ENCODE results near the gene UBA6.
"Not testable (repeated sequence)": the region's sequence is repeated elsewhere in the genome, so short reads cannot be mapped to it uniquely, and the experiment has no call there.

The UBA6 gene

GRCh38 chr4:67700738-67701516 lies at the start of gene UBA6:
UBA6 (minus strand) TSS chr4:67701155; CDS start chr4:67701119, 36 bp downstream.
- Histone ChIP-seq H3K9me3 (ENCODE audit: control insufficient read depth, insufficient read depth, low read length) (no peaks in the 10 kb centered on the region), H3K9ac (ENCODE audit: low read depth, low read length) (peak within 1 kb of the TSS; percentile 98), H3K4me1 (ENCODE audit: insufficient read depth, low read length) (peaks cover 4% of the 10 kb centered on the region; the same call in 1 of the 2 replicates), H3K36me3 (ENCODE audit: insufficient read depth, low read length) (peaks cover 3% of the 10 kb centered on the region; the same call in 1 of the 2 replicates)

- Histone ChIP-seq H3K36me3 (ENCODE audit: insufficient read depth, low read length) (no peaks in the 10 kb centered on the region), H3K4me1 (ENCODE audit: insufficient read depth, low read length) (peaks cover 8% of the 10 kb centered on the region; the same call in 1 of the 2 replicates), H3K9me3 (ENCODE audit: control insufficient read depth, insufficient read depth, low read length) (no peaks in the 10 kb centered on the region)
Measured at GRCh38 chr4:67750691-67751090, 49.7 kb upstream of the UBA6 start.

DNA sequence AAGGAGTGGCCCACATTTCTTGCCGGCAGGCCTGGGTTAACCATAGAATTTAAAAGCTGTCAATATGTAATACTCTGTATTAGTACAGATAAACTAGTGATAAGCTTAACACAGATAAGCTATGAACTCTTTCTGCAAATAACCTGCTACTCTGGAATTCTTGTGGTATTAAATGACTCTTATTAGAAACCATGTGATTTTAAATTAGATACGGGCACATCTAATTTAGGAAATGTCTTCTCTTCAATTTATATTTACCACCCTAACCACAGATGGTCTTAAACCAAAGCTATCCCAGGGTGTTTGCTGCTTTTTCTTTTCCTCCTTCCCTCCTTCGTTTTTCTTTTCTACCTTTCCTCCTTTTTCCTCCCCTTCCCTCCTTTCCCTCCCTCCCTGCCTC lies 48.3 kb upstream of the UBA6 start:
- H3K36me3 ChIP-seq (ENCODE audit: insufficient read depth, low read length): no peaks in the 10 kb centered on the region
- no peak overlapping the region for H3K9ac ChIP-seq (ENCODE audit: low read depth, low read length)
- H3K9me3 ChIP-seq (ENCODE audit: control insufficient read depth, insufficient read depth, low read length): no peaks in the 10 kb centered on the region
- peaks cover 8% of the 10 kb centered on the region; the same call in 1 of the 2 replicates for H3K4me1 ChIP-seq (ENCODE audit: insufficient read depth, low read length)

More at GRCh38 chr4:67750691-67751090, 49.7 kb upstream of the UBA6 start:
- H3K9ac ChIP-seq (ENCODE audit: low read depth, low read length): no peak overlapping the region

DNA sequence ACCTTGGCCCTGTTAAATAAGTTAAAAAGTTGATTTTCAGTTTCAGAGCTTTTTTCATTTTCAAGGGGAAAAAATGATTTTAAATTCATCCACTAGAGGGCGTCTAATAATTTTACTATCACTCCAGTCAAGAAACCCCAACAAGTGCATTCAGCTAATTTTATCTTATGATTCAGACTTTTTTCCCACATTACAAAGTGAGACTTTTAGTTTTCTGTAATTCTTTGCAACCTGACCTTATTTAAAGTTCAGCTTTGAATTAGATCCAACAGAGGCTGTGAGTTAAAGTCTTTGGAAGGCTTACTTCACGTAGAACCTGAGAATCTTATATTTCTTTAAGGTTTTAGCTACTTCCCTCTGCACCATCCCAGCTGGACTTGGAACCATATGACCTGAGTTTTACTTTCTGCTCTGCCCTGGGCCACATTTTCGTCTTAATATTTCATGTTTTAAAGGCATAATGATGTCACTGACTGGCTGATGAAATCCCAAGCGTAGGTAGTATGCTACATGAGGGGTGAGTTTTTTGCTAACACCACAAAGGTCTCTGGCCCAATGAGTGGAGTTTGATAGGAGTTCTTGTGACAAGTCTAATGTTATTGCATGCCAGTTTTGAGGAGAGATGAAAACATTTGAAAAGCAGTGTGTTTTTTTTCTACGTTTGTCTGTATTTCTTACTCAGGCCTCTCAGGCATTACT lies 46.0 kb upstream of the UBA6 start:
- no peak overlapping the region for H3K9ac ChIP-seq (ENCODE audit: low read depth, low read length)
- no peaks in the 10 kb centered on the region for H3K9me3 ChIP-seq (ENCODE audit: control insufficient read depth, insufficient read depth, low read length)
- peaks cover 8% of the 10 kb centered on the region; the same call in 1 of the 2 replicates for H3K4me1 ChIP-seq (ENCODE audit: insufficient read depth, low read length)
- no peaks in the 10 kb centered on the region for H3K36me3 ChIP-seq (ENCODE audit: insufficient read depth, low read length)

- Histone ChIP-seq H3K4me1 (ENCODE audit: insufficient read depth, low read length) (no peaks in the 10 kb centered on the region), H3K9me3 (ENCODE audit: control insufficient read depth, insufficient read depth, low read length) (no peaks in the 10 kb centered on the region), H3K9ac (ENCODE audit: low read depth, low read length) (no peak overlapping the region), H3K36me3 (ENCODE audit: insufficient read depth, low read length) (no peaks in the 10 kb centered on the region)
Measured at GRCh38 chr4:67744561-67745283, 43.8 kb upstream of the UBA6 start.

DNA sequence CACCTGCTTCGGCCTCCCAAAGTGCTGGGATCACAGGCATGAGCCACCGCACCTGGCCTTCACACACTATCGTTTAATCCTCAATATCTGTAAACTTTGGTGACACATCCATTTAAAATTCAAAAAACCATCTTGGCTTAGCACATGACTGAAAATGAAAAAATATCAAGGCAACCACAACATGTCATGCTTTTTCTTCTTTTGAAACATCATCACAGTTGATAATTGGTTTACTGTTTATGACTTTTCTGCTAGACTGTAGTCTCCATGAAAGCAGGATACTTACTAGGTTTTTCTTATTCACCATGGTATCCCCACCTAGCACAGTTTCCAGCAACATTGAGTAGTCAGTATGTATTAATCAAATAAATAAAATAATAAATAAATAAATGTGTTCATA lies 42.2 kb upstream of the UBA6 start:
- no peaks in the 10 kb centered on the region for H3K9me3 ChIP-seq (ENCODE audit: control insufficient read depth, insufficient read depth, low read length)
- no peak overlapping the region for H3K9ac ChIP-seq (ENCODE audit: low read depth, low read length)
- H3K4me1 ChIP-seq (ENCODE audit: insufficient read depth, low read length): no peaks in the 10 kb centered on the region
- no peaks in the 10 kb centered on the region for H3K36me3 ChIP-seq (ENCODE audit: insufficient read depth, low read length)

DNA sequence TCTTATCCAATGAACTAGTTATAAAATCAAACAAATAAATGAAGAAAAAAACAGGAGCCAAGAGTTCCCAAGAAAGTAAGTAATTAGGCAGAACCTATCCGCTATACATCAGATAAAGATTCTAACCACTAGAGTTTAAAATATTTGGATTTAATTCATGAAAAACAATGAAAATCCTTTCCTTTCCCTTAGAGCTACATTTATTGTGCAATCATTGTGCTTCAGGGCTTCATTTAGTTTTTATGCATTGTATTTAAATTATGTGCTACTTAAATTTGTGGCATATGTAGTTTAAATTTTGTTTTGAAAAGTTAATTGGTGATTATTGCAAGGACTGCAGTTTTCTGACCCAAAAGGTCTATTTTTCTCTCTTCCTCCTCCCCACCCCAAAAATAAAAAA lies 35.3 kb upstream of the UBA6 start:
- Histone ChIP-seq H3K9ac (ENCODE audit: low read depth, low read length) (no peak overlapping the region), H3K4me1 (ENCODE audit: insufficient read depth, low read length) (no peaks in the 10 kb centered on the region), H3K9me3 (ENCODE audit: control insufficient read depth, insufficient read depth, low read length) (no peaks in the 10 kb centered on the region), H3K36me3 (ENCODE audit: insufficient read depth, low read length) (no peaks in the 10 kb centered on the region)

DNA sequence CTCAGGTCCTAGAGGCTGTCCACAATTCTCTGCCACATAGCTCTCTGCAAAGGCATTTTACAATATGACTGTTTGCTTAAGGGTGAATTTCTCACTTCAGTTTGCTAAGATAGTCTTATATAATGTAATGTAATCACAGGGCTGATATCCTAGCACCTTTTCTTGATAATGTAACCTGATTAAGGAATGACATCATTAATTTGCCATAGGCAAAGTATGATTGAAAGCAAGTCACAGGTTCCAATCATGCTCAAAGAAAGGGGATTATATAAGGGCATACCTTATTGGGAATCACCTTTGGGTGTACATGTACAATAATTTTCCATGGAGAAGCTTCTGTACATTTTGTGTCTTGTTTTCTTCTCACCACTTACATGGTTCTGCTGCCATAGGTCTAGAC lies 34.4 kb upstream of the UBA6 start:
- H3K4me1 ChIP-seq (ENCODE audit: insufficient read depth, low read length): no peaks in the 10 kb centered on the region
- H3K36me3 ChIP-seq (ENCODE audit: insufficient read depth, low read length): no peaks in the 10 kb centered on the region
- H3K9me3 ChIP-seq (ENCODE audit: control insufficient read depth, insufficient read depth, low read length): no peaks in the 10 kb centered on the region
- no peak overlapping the region for H3K9ac ChIP-seq (ENCODE audit: low read depth, low read length)

DNA sequence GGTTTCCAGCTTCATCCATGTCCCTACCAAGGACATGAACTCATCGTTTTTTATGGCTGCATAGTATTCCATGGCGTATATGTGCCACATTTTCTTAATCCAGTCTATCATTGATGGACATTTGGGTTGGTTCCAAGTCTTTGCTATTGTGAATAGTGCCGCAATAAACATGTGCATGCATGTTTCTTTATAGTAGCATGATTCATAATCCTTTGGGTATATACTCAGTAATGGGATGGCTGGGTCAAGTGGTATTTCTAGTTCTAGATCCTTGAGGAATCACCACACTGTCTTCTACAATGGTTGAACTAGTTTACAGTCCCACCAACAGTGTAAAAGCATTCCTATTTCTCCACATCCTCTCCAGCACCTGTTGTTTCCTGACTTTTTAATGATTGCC lies 29.6 kb upstream of the UBA6 start:
- H3K4me1 ChIP-seq (ENCODE audit: insufficient read depth, low read length); H3K36me3 ChIP-seq (ENCODE audit: insufficient read depth, low read length); H3K9ac ChIP-seq (ENCODE audit: low read depth, low read length); H3K9me3 ChIP-seq (ENCODE audit: control insufficient read depth, insufficient read depth, low read length): not testable (repeated sequence)

DNA sequence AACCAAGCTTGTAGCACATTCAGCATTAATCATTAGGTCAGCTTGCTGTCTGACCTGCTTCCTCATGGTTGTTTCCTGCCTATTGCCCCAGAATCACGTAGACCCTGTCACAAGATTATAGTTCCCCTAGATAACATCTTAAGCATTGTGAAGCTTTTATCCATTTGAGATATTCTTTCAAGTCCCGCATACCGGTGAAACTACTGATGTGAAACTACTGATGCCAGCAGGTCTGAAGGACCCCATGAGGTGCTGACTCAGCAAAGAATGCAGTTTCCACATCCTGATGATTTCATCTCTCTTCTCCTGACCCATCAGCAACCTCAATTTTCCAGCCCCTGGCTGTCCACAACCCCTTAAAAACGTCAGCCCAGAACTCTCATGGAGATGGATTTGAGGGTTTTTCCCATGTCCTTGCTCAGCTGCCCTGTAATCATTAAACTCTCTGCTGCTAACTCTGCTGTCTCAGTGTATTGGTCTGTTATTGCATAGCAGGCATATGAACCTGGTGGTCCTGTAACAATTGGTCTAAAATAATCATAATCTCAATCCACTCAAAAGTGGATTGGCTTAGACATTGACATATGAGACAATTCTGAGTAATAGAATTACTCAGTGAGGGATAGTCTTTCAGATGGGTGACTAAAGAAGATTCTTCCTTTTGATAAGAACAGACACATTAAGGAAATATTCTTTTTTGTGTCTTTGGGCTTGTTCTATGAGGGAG lies 26.3 kb upstream of the UBA6 start:
- Histone ChIP-seq H3K9ac (ENCODE audit: low read depth, low read length) (no peak overlapping the region), H3K4me1 (ENCODE audit: insufficient read depth, low read length) (peaks cover under 1% of the 10 kb centered on the region; the same call in 1 of the 2 replicates), H3K9me3 (ENCODE audit: control insufficient read depth, insufficient read depth, low read length) (no peaks in the 10 kb centered on the region), H3K36me3 (ENCODE audit: insufficient read depth, low read length) (no peaks in the 10 kb centered on the region)

DNA sequence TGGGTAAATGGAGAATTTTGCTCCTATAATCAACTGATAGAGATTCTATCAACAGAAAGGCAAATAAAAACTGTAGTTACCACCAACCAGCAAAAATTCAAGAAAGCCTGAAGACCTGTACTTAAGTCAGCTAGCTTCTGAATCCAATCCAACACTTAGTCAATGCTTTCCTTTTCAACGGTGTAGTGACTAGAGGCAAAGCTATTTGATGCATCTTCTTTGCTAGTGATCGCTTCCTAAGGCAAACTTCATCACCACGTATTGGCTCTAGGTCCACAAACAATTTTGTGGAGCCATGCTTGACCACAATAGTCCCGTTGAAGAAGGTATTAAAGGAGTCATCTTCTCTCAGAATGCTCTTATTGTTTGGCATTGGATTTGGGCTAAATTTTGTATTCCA lies 25.0 kb upstream of the UBA6 start:
- Histone ChIP-seq H3K4me1 (ENCODE audit: insufficient read depth, low read length) (peaks cover 12% of the 10 kb centered on the region), H3K9me3 (ENCODE audit: control insufficient read depth, insufficient read depth, low read length) (no peaks in the 10 kb centered on the region), H3K9ac (ENCODE audit: low read depth, low read length) (no peak overlapping the region), H3K36me3 (ENCODE audit: insufficient read depth, low read length) (peaks cover 7% of the 10 kb centered on the region; the same call in 1 of the 2 replicates)

GRCh38 chr4:67725132-67725531 lies 24.2 kb upstream of the UBA6 start:
- Histone ChIP-seq H3K36me3 (ENCODE audit: insufficient read depth, low read length) (peaks cover 10% of the 10 kb centered on the region; the same call in 1 of the 2 replicates), H3K9me3 (ENCODE audit: control insufficient read depth, insufficient read depth, low read length) (no peaks in the 10 kb centered on the region), H3K4me1 (ENCODE audit: insufficient read depth, low read length) (peaks cover 13% of the 10 kb centered on the region), H3K9ac (ENCODE audit: low read depth, low read length) (no peak overlapping the region)

DNA sequence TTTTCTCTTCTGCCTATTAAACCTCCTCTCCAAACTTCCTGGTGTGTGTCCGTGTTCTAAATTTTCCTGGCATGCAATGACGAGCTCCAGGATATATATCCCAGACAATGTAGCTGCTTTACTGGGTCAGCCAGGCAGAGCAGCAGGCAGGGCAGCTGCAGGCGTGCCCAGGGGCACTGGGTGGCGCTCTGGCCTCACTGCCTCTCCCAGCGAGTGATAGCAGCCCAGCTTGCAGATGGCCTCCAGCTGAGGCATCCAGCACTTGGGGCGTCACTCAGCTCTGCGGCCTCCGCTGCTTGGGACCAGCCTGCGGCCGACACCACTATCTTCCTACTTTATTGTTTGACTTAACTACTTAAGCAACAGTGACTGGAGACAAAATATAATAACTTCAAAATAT lies 23.0 kb upstream of the UBA6 start:
- Histone ChIP-seq H3K36me3 (ENCODE audit: insufficient read depth, low read length) (peaks cover 10% of the 10 kb centered on the region; the same call in 1 of the 2 replicates), H3K9ac (ENCODE audit: low read depth, low read length) (no peak overlapping the region), H3K9me3 (ENCODE audit: control insufficient read depth, insufficient read depth, low read length) (no peaks in the 10 kb centered on the region)

GRCh38 chr4:67723341-67723740 lies 22.4 kb upstream of the UBA6 start:
- Histone ChIP-seq H3K4me1 (ENCODE audit: insufficient read depth, low read length) (peaks cover 13% of the 10 kb centered on the region), H3K9me3 (ENCODE audit: control insufficient read depth, insufficient read depth, low read length) (no peaks in the 10 kb centered on the region), H3K9ac (ENCODE audit: low read depth, low read length) (no peak overlapping the region), H3K36me3 (ENCODE audit: insufficient read depth, low read length) (peaks cover 10% of the 10 kb centered on the region; the same call in 1 of the 2 replicates)

More for the DNA sequence above, 23.0 kb upstream of the UBA6 start:
- H3K4me1 ChIP-seq (ENCODE audit: insufficient read depth, low read length): peaks cover 13% of the 10 kb centered on the region
